ENCODE results near the gene GPC1.

- no peak for TF ChIP-seq CTCF (conservative IDR thresholded peaks at IDR 0.05 in 1 of 2, IDR thresholded peaks at IDR 0.05 in 1 of 2; ENCODE audit: low read depth in 1 of 2, low read length in 2 of 2)
- no peak for TF ChIP-seq EZH2 (IDR thresholded peaks at IDR 0.05; ENCODE audit: low read length, missing control alignments)
Measured at GRCh38 chr2:240462707-240463273, 27.3 kb downstream of the GPC1 start.

Measured in fibroblast of lung (primary cell).